ENCODE results near the gene TNIP2. TPM values are rescaled to one million over a fixed set of nuclear protein-coding genes. Genes with fewer than 3 reads are reported as not detected.

Gene TNIP2
- total RNA-seq, 2 donors from 2014 or later, result 33.1 to 36.5 TPM

GRCh38 chr4:2762048-2762447 lies 5.9 kb upstream of the TNIP2 start:
- Histone ChIP-seq H3K4me1 (ENCODE audit: control insufficient read depth, insufficient read depth, low read length) (no peaks in the 10 kb centered on the region), H3K9ac (ENCODE audit: extremely low read depth, low read length, poor library complexity, severe bottlenecking) (no peak overlapping the region), H3K4me3 (ENCODE audit: low read length) (no peak overlapping the region), H3K27ac (ENCODE audit: low read depth, low read length) (no peak overlapping the region), H3K27me3 (ENCODE audit: control insufficient read depth, insufficient read depth, low read length, poor library complexity, severe bottlenecking) (no peaks in the 10 kb centered on the region), H3K36me3 (ENCODE audit: control insufficient read depth, insufficient read depth, low read length) (no peaks in the 10 kb centered on the region), H3K9me3 (ENCODE audit: control insufficient read depth, low read length) (peaks cover 7% of the 10 kb centered on the region)
- H3K27me3 Mint-ChIP-seq (ENCODE audit: insufficient read depth), result peaks cover 11% of the 10 kb centered on the region
- TF ChIP-seq CTCF (conservative IDR thresholded peaks at IDR 0.05), result no peak
- no peak overlapping the region for H3K27ac Mint-ChIP-seq
- no peaks in the 10 kb centered on the region for H3K36me3 Mint-ChIP-seq (ENCODE audit: low read depth)
- 86 to 91% methylated on average over 4 to 5 of the region's 5 CpGs for WGBS, 2 experiments (ENCODE audit: insufficient coverage in 1 of 2, insufficient read length in 1 of 2)
- no peak overlapping the region for H3K4me3 Mint-ChIP-seq
- H3K4me1 Mint-ChIP-seq, result peaks cover 4% of the 10 kb centered on the region
- DNase-seq, result peak; percentile 47
- peaks cover 10% of the 10 kb centered on the region for H3K9me3 Mint-ChIP-seq

GRCh38 chr4:2761035-2761923 lies 5.1 kb upstream of the TNIP2 start:
- WGBS, 2 experiments (ENCODE audit: insufficient coverage in 1 of 2, insufficient read length in 1 of 2), result 85 to 93% methylated on average over 7 to 14 of the region's 14 CpGs
- H3K4me1 ChIP-seq (ENCODE audit: control insufficient read depth, insufficient read depth, low read length), result no peaks in the 10 kb centered on the region
- no peaks in the 10 kb centered on the region for H3K36me3 Mint-ChIP-seq (ENCODE audit: low read depth)
- peaks cover 10% of the 10 kb centered on the region for H3K9me3 Mint-ChIP-seq
- H3K27ac ChIP-seq (ENCODE audit: low read depth, low read length), result no peak overlapping the region
- no peaks in the 10 kb centered on the region for H3K36me3 ChIP-seq (ENCODE audit: control insufficient read depth, insufficient read depth, low read length)
- no peak overlapping the region for H3K4me3 ChIP-seq (ENCODE audit: low read length)
- no peaks in the 10 kb centered on the region for H3K27me3 ChIP-seq (ENCODE audit: control insufficient read depth, insufficient read depth, low read length, poor library complexity, severe bottlenecking)
- H3K4me1 Mint-ChIP-seq, result peaks cover 4% of the 10 kb centered on the region
- no peak overlapping the region for H3K4me3 Mint-ChIP-seq
- peak; percentile 27 for TF ChIP-seq CTCF (conservative IDR thresholded peaks at IDR 0.05)
- no peak overlapping the region for H3K9ac ChIP-seq (ENCODE audit: extremely low read depth, low read length, poor library complexity, severe bottlenecking)
- H3K27me3 Mint-ChIP-seq (ENCODE audit: insufficient read depth), result peaks cover 11% of the 10 kb centered on the region
- peaks cover 7% of the 10 kb centered on the region for H3K9me3 ChIP-seq (ENCODE audit: control insufficient read depth, low read length)
- no peak overlapping the region for H3K27ac Mint-ChIP-seq
- peak; percentile 72 for DNase-seq

GRCh38 chr4:2757426-2757825 lies 1.3 kb upstream of the TNIP2 start:
- peaks cover 3% of the 10 kb centered on the region for H3K9me3 Mint-ChIP-seq
- Histone ChIP-seq H3K9ac (ENCODE audit: extremely low read depth, low read length, poor library complexity, severe bottlenecking) (no peak overlapping the region), H3K27ac (ENCODE audit: low read depth, low read length) (no peak overlapping the region), H3K27me3 (ENCODE audit: control insufficient read depth, insufficient read depth, low read length, poor library complexity, severe bottlenecking) (no peaks in the 10 kb centered on the region), H3K4me1 (ENCODE audit: control insufficient read depth, insufficient read depth, low read length) (no peaks in the 10 kb centered on the region), H3K9me3 (ENCODE audit: control insufficient read depth, low read length) (peaks cover 4% of the 10 kb centered on the region), H3K36me3 (ENCODE audit: control insufficient read depth, insufficient read depth, low read length) (no peaks in the 10 kb centered on the region), H3K4me3 (ENCODE audit: low read length) (no peak overlapping the region)
- H3K36me3 Mint-ChIP-seq (ENCODE audit: low read depth), result peaks cover 3% of the 10 kb centered on the region
- H3K4me3 Mint-ChIP-seq, result peak overlapping the region; percentile 61
- no peak overlapping the region for H3K27ac Mint-ChIP-seq
- H3K4me1 Mint-ChIP-seq, result peaks cover 8% of the 10 kb centered on the region
- no peak for DNase-seq
- 94% methylated on average over 3 of the region's 3 CpGs for WGBS, 2 experiments (ENCODE audit: insufficient coverage in 1 of 2, insufficient read length in 1 of 2)
- H3K27me3 Mint-ChIP-seq (ENCODE audit: insufficient read depth), result peaks cover 6% of the 10 kb centered on the region
- no peak for TF ChIP-seq CTCF (conservative IDR thresholded peaks at IDR 0.05)
